H1 (cell line): ENCODE results near the gene SYT6.

Experiments used
- EP300 ChIP-seq, 2 experiments: IDR thresholded peaks; 1 replicate in 1 of 2; 2 replicates in 1 of 2; pipeline ENCODE4 v1.6.1; 2011 to 2012; ENCODE audit warnings: low read depth in 2 of 2, low read length in 2 of 2, mild to moderate bottlenecking in 2 of 2, borderline replicate concordance in 1 of 2, inconsistent platforms in 1 of 2, moderate library complexity in 1 of 2
- NRF1 ChIP-seq: IDR thresholded peaks from 2 replicates; pipeline ENCODE4 v1.6.1; 2011; ENCODE audit warnings: mild to moderate bottlenecking, low read depth, low read length, improper control_type of control experiment
- SP1 ChIP-seq: IDR thresholded peaks from 2 replicates; pipeline ENCODE4 v1.6.1; 2011; ENCODE audit warnings: low read depth, low read length
- SRF ChIP-seq: IDR thresholded peaks from 2 replicates; pipeline ENCODE4 v1.6.1; 2011; ENCODE audit warnings: mild to moderate bottlenecking, low read depth, low read length, moderate library complexity
- TF ChIP-seq, protein P1 (sequence below), 3 experiments: IDR thresholded peaks; 1 replicate in 2 of 3; 2 replicates in 1 of 3; pipeline versions ENCODE4 v1.5.1 to v1.6.1; 2011; ENCODE audit warnings: low read length in 3 of 3, mild to moderate bottlenecking in 3 of 3, inconsistent platforms in 2 of 3, low read depth in 1 of 3, moderate library complexity in 1 of 3; ENCODE audit not compliant: insufficient read depth in 1 of 3; ENCODE audit errors: control extremely low read depth in 1 of 3

DNA sequence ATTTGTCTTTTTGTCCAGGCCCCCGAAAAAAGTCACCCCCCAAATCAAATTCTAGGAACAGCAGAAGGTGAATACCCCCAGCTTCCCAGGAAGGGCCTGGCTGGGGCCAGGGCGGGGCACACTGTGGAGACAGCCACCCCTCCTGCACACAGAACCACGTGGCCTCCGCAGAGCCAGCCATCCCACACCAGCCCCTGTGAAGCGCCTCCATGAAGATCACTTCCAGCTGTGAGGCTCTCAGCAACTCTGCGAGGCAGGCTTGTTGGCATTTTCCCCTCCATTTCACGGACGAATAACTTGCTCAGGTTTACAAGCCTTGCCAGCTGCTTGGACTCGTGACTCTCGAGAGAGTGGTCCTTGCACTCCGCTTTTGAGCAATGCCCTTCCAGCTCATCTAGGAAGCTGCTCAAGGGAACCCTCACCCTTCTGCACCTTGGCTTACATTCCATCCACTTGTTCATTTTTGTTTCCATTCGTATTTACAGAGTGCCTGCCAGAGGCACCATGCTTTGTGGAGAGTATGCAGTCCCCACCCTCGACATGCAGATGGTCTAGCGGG is 48.2 kb downstream of the SYT6 start:
- TF ChIP-seq, protein P1, sequence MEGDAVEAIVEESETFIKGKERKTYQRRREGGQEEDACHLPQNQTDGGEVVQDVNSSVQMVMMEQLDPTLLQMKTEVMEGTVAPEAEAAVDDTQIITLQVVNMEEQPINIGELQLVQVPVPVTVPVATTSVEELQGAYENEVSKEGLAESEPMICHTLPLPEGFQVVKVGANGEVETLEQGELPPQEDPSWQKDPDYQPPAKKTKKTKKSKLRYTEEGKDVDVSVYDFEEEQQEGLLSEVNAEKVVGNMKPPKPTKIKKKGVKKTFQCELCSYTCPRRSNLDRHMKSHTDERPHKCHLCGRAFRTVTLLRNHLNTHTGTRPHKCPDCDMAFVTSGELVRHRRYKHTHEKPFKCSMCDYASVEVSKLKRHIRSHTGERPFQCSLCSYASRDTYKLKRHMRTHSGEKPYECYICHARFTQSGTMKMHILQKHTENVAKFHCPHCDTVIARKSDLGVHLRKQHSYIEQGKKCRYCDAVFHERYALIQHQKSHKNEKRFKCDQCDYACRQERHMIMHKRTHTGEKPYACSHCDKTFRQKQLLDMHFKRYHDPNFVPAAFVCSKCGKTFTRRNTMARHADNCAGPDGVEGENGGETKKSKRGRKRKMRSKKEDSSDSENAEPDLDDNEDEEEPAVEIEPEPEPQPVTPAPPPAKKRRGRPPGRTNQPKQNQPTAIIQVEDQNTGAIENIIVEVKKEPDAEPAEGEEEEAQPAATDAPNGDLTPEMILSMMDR (IDR thresholded peaks at IDR 0.05; ENCODE audit: control extremely low read depth in 1 of 3, insufficient read depth in 1 of 3, low read depth in 1 of 3, low read length in 3 of 3), result no peak
- TF ChIP-seq NRF1, result no peak
- TF ChIP-seq SP1, result no peak
- TF ChIP-seq EP300 (IDR thresholded peaks at IDR 0.05; ENCODE audit: borderline replicate concordance in 1 of 2, low read depth in 2 of 2, low read length in 2 of 2), result no peak
- no peak for TF ChIP-seq SRF
